Measurements from ENCODE around the gene CCL23. TPM values are rescaled to one million over a fixed set of nuclear protein-coding genes. Genes with fewer than 3 reads are reported as not detected.

CCL23 gene
- total and polyA plus RNA-seq, 9 of the 15 experiments (the other 6 are each of a cell fraction or from before 2014, with no cell fraction given): not detected

GRCh38 chr17:36063786-36064541, 46.2 kb upstream of the CCL23 start, which contains the start of gene CCL18:
TSS of gene CCL18 (plus strand) at chr17:36064272. CDS start at chr17:36064343, 71 bp downstream.
- H3K4me2 ChIP-seq (ENCODE audit: insufficient read depth, low read length): no peak within 1 kb of the TSS
- no peak within 1 kb of the TSS for H3K27ac ChIP-seq (ENCODE audit: extremely low read depth, low read depth, low read length)
- CTCF ChIA-PET (ENCODE audit: low intra/inter-chr PET ratio): no interaction called here
- H3K27me3 ChIP-seq (ENCODE audit: control insufficient read depth in 2 of 2, insufficient read depth in 2 of 2, low read length in 2 of 2): peaks cover 0 to 4% of the 10 kb centered on the region in 2 experiments; a peak in 2 of 5 replicates
- H3K9me3 ChIP-seq (replicated peaks; ENCODE audit: control insufficient read depth, insufficient read depth, low read depth, low read length): no peaks in the 10 kb centered on the region
- H3K4me3 ChIP-seq: no peak within 1 kb of the TSS
- no peak within 1 kb of the TSS for H3K9ac ChIP-seq (ENCODE audit: insufficient read depth in 1 of 2, low read depth in 2 of 2, low read length in 2 of 2)
- intact Hi-C loops (cut with micrococcal nuclease) (no loop called here), in situ Hi-C loops (cut with MboI) (no loop called here)
- ATAC-seq (no peak), FAIRE-seq (no peak), DNase-seq (ENCODE audit: extremely low read depth in 1 of 4, low spot score in 3 of 4) (no peak)
- no peaks in the 10 kb centered on the region for H3K36me3 ChIP-seq (ENCODE audit: control insufficient read depth, insufficient read depth, low read length)
- no TSS peak for BruUV-seq (replicated peaks)
- WGBS (ENCODE audit: insufficient coverage, low coverage, missing lambda C conversion rate): 0% methylated on average over 5 of the region's 5 CpGs
- no peaks in the 10 kb centered on the region for H4K20me1 ChIP-seq (replicated peaks; ENCODE audit: control insufficient read depth, insufficient read depth, low read length)
- no peak within 1 kb of the TSS for H2AFZ ChIP-seq (ENCODE audit: low read depth, low read length)
- no peaks in the 10 kb centered on the region for H3K9me1 ChIP-seq (ENCODE audit: control insufficient read depth, insufficient read depth, low read length)
- no peaks in the 10 kb centered on the region for H3K79me2 ChIP-seq (ENCODE audit: control insufficient read depth, insufficient read depth, low read length)
- POLR2A ChIA-PET: no interaction called here
- no peaks in the 10 kb centered on the region; a peak in 1 of 5 replicates for H3K4me1 ChIP-seq (replicated peaks in 1 of 2; ENCODE audit: control insufficient read depth in 2 of 2, insufficient read depth in 2 of 2, low read length in 2 of 2)
- no peak for TF ChIP-seq GTF3C2 (IDR thresholded peaks at IDR 0.05; ENCODE audit: borderline replicate concordance, extremely low read depth, insufficient read length)
- TF ChIP-seq ZBTB1 (CRISPR knock-in tag; IDR thresholded peaks at IDR 0.05; ENCODE audit: borderline replicate concordance, low read depth): no peak
- no peak for TF ChIP-seq ZNF655 (CRISPR knock-in tag; IDR thresholded peaks at IDR 0.05)
- no peak for TF ChIP-seq ARNT (IDR thresholded peaks at IDR 0.05)
- TF ChIP-seq NR3C1 (CRISPR knock-in tag; IDR thresholded peaks at IDR 0.05): no peak
- TF ChIP-seq HDGF (IDR thresholded peaks at IDR 0.05): no peak
